OCI-LY1 (cell line): Measurements from ENCODE around the gene SETDB1.
A peak's percentile ranks its signal among the peaks of the same experiment; 100 is the strongest.

Source experiments
- H2AFZ ChIP-seq: fragments of 200-600 bp; sonication (generic), shearing (Covaris generic); 2 replicates; pipeline ENCODE4 v1.6.0; 2014; ENCODE audit warnings: antibody characterized with exemption, mild to moderate bottlenecking, low read length
- H3F3A ChIP-seq: fragments of 200-600 bp; sonication (generic), shearing (Covaris generic); 2 replicates; pipeline ENCODE4 v1.6.0; 2014; ENCODE audit warnings: mild to moderate bottlenecking, antibody characterized with exemption, low read length, moderate library complexity; ENCODE audit not compliant: insufficient read depth
- H3K27ac ChIP-seq: fragments of 200-600 bp; sonication (generic); 2 replicates; pipeline ENCODE4 v1.5.1; 2014; ENCODE audit warnings: low read length, mixed run types, mild to moderate bottlenecking, low read depth; ENCODE audit not compliant: poor library complexity, severe bottlenecking
- H3K27me3 ChIP-seq: fragments of 200-600 bp; sonication (generic); 2 replicates; pipeline ENCODE4 v1.6.0; 2014; ENCODE audit warnings: antibody characterized with exemption, mild to moderate bottlenecking, low read length, moderate library complexity; ENCODE audit not compliant: insufficient read depth
- H3K36me3 ChIP-seq: fragments of 200-600 bp; sonication (generic); 2 replicates; pipeline ENCODE4 v1.6.1; 2014; ENCODE audit warnings: mild to moderate bottlenecking, antibody characterized with exemption, low read length, moderate library complexity, mixed read lengths; ENCODE audit not compliant: insufficient read depth
- H3K4me1 ChIP-seq: fragments of 200-600 bp; sonication (generic); 2 replicates; pipeline ENCODE4 v1.5.1; 2014; ENCODE audit warnings: mild to moderate bottlenecking, low read length, moderate library complexity; ENCODE audit not compliant: insufficient read depth, severe bottlenecking
- H3K4me2 ChIP-seq: fragments of 200-600 bp; sonication (generic), shearing (Covaris generic); 2 replicates; pipeline ENCODE4 v1.6.1; 2014; ENCODE audit warnings: low read length
- H3K4me3 ChIP-seq: fragments of 200-600 bp; sonication (generic); 2 replicates; pipeline ENCODE4 v1.5.1; 2014; ENCODE audit warnings: low read length, low read depth, mild to moderate bottlenecking, mixed read lengths; ENCODE audit not compliant: poor library complexity, severe bottlenecking
- H3K79me2 ChIP-seq: fragments of 200-600 bp; shearing (Covaris generic); 2 replicates; pipeline ENCODE4 v1.6.1; 2016; ENCODE audit warnings: mixed run types, low read length, mixed read lengths; ENCODE audit not compliant: insufficient read depth
- H3K9ac ChIP-seq: fragments of 200-600 bp; sonication (generic), shearing (Covaris generic); 2 replicates; pipeline ENCODE4 v1.6.1; 2014; ENCODE audit warnings: mild to moderate bottlenecking, low read length, mixed read lengths
- H3K9me2 ChIP-seq: fragments of 200-600 bp; sonication (generic), shearing (Covaris generic); 2 replicates; pipeline ENCODE4 v1.6.1; 2014; ENCODE audit warnings: low read depth, mild to moderate bottlenecking, low read length, mixed read lengths
- H3K9me3 ChIP-seq: fragments of 200-600 bp; shearing (Covaris generic); 2 replicates; pipeline ENCODE4 v1.6.1; 2014; ENCODE audit warnings: low read length, mixed read lengths
- H4K20me1 ChIP-seq: fragments of 200-600 bp; sonication (generic), shearing (Covaris generic); 2 replicates; pipeline ENCODE4 v1.6.0; 2016; ENCODE audit warnings: mild to moderate bottlenecking, low read length; ENCODE audit not compliant: insufficient read depth
- CTCF ChIP-seq: fragments of 200-600 bp; sonication (generic), shearing (Covaris generic); IDR thresholded peaks from 2 replicates; pipeline ENCODE4 v1.5.1; 2017; ENCODE audit warnings: mild to moderate bottlenecking, antibody characterized with exemption, low read length, moderate library complexity, mixed read lengths
- EZH2 ChIP-seq: fragments of 200-600 bp; sonication (generic), shearing (Covaris generic); IDR thresholded peaks from 2 replicates; pipeline ENCODE4 v1.8.0; 2017; ENCODE audit warnings: borderline replicate concordance, mixed run types, mild to moderate bottlenecking, antibody characterized with exemption, low read length, moderate library complexity, mixed read lengths

SETDB1 gene

DNA sequence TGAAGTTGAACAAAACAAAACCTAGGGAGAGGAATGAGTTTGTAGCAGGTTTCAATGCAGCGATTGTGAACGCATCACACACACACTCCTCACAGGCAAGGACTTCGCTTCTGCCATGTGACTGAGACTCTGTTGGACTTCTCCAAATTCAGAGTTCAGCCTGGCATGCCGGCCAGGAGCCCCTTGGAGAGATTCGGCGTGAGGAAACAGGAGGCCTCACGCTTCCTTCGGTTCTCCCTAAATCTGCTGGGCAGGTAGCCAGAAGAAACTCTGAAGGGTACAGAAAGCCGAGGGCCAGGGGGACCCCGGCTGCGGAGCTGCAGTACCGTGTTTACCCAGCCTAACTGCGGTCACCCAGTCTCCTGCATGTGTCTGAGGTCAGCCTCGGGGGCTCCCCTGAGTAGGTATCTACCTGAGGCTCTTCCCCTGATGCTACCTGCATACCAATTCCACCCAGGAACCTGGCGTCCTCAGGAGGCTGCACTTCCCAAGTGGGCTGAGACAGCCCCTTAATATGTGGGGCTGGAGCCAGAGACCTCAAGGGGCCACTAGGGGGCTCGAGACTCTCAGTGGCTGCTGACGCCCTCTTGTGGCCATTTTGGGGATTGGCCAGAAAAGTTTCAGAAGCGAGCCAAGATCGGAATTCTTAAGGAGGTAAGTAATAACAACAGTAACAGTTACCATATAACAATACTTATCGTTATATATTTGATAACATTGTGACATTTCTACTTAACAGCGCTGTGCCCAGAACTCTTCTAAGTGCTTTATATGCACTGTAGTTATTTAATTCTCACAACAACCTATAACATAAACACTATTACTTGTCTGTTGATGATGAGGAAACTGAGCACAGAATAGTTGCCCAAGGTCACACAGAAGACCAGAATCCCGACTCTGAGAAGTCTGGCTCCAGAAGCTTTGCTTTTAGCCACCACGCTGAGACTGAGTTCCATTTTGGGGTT lies 53.2 kb downstream of the SETDB1 start:
- Histone ChIP-seq H3K36me3 (no peaks in the 10 kb centered on the region), H2AFZ (peak overlapping the region; percentile 99), H3K4me1 (peaks cover 26% of the 10 kb centered on the region), H3K27ac (no peak overlapping the region), H3K27me3 (no peaks in the 10 kb centered on the region; the same call in 1 of the 2 replicates), H3F3A (no peaks in the 10 kb centered on the region; the same call in 1 of the 2 replicates), H3K9ac (peak overlapping the region; percentile 65), H4K20me1 (no peaks in the 10 kb centered on the region), H3K4me2 (peak overlapping the region; percentile 88), H3K9me2 (no peaks in the 10 kb centered on the region), H3K79me2 (no peaks in the 10 kb centered on the region), H3K9me3 (no peaks in the 10 kb centered on the region), H3K4me3 (peak overlapping the region; percentile 57)
- TF ChIP-seq CTCF (peak; percentile 100), EZH2 (no peak)

DNA sequence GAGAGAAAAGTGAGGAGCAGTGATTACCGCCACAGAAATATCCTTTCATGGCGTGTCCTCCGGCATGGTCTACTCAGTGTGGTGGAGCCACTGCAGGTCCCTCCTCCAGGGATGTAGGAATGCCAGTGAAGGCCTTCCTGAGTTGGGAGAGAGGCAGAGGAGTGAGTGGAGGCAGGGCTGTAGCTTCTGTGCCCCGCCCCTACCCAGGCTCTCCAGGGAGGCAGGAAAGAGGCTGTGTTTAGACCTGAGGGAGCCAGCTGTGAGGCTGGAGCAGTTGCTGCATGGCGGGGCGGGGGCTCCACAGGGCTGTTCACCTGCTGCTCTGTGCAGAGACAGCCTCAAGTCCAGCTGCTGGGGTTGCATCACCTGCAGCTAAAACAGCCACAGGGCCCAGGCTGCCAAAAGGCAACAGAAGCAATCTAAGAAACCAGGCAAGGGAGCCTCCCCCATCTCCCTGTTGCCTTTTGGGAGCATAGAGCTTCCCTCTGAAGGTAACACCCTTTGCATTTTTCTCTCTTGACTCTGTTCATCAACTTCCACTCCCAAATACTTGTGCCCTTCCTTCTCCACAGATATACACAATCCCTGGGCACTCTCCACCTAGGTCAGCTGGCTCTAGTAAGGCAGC lies 55.1 kb downstream of the SETDB1 start:
- Histone ChIP-seq H2AFZ (no peak overlapping the region), H3K4me3 (no peak overlapping the region), H3K4me2 (no peak overlapping the region), H3K36me3 (no peaks in the 10 kb centered on the region), H3K9ac (no peak overlapping the region), H3K27ac (no peak overlapping the region), H4K20me1 (no peaks in the 10 kb centered on the region), H3K27me3 (peaks cover 4% of the 10 kb centered on the region; the same call in 1 of the 2 replicates), H3F3A (no peaks in the 10 kb centered on the region), H3K4me1 (peaks cover 20% of the 10 kb centered on the region), H3K79me2 (no peaks in the 10 kb centered on the region), H3K9me3 (no peaks in the 10 kb centered on the region), H3K9me2 (no peaks in the 10 kb centered on the region)
- TF ChIP-seq CTCF (no peak), EZH2 (no peak)

DNA sequence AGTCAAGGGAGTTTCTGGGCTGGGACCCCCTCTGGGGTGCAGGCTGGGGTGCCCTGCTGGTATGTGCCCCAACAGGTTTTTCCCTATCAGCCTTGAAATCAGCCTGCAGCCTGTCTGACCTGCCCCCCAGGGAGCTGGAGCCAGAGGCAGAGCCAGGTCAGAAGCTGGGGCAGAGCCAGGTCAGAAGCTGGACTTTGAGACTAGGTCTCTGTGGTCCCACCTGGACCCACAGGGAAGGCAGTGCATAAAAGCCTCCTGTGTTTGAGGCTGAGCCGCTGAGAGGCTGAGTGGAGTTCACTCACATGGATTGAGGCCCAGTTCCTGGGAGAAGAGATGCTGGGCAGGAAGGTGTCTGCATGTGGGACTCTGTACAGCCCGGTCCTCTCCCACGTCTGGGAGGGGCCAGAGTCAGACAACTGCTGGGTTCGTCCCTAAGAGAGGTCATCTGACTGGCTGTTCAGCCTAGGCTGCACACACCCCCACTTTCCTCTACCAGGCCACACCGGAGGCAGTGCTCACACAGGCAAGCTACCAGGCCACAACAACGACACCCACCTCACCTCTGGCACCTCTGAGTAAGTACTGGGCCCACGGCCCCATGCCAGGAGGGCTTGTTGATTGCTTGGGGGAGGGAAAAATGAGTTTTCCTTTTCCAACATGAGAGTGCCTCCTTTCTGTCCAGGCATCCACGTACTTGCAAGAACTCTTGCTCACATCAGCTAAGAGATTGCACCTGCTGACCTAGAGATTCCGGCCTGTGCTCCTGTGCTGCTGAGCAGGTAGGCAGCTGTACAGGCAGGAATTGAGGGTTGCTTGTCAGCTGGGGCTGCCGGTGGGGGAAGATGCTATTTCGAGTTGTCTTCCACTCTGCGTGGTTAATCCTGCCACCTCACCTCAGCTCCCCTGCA lies 55.9 kb downstream of the SETDB1 start, which contains the start of gene ANXA9:
Gene ANXA9, plus strand, starts transcription at position 488 of the 908 bp plus-strand sequence. CDS start 814 bp downstream, outside the sequence.
- Histone ChIP-seq H3K9me3 (no peaks in the 10 kb centered on the region), H3K27ac (no peak within 1 kb of the TSS), H2AFZ (no peak within 1 kb of the TSS), H3K27me3 (0 out of 2 replicates have a peak, but pooled peaks cover 4% of the 10 kb centered on the region), H4K20me1 (no peaks in the 10 kb centered on the region), H3K4me1 (peaks cover 17% of the 10 kb centered on the region), H3K79me2 (no peaks in the 10 kb centered on the region), H3K9ac (no peak within 1 kb of the TSS), H3K4me3 (no peak within 1 kb of the TSS), H3K9me2 (no peaks in the 10 kb centered on the region), H3K4me2 (no peak within 1 kb of the TSS), H3F3A (no peaks in the 10 kb centered on the region), H3K36me3 (no peaks in the 10 kb centered on the region)
- TF ChIP-seq CTCF (no peak), EZH2 (no peak)
